T-helper 17 cell (primary cell): ENCODE measurements around the gene LRRC45. TPM values are rescaled to one million over a fixed set of nuclear protein-coding genes. Genes with fewer than 3 reads are reported as not detected.

ENCODE experiments used
- ATAC-seq: fragments of 150-1000 bp; cut with Tn5 transposase; 2 replicates; pipeline ENCODE4 v1.10.0; 2021; ENCODE audit warnings: mild to moderate bottlenecking, moderate library complexity
- DNase-seq, 3 donors: peaks; one replicate each; pipeline versions ENCODE4 v3.0.0 to v3.0.0-alpha.2; 2020 to 2021
- H3K9me3 ChIP-seq: one replicate; pipeline ENCODE4 v1.7.0; 2013; ENCODE audit warnings: low read length, mild to moderate bottlenecking; ENCODE audit not compliant: control insufficient read depth, poor library complexity, severe bottlenecking
- H3K27ac Mint-ChIP-seq: one replicate; pipeline ENCODE4 v1.8.0; 2022; ENCODE audit warnings: mild to moderate bottlenecking, moderate library complexity, mixed read lengths
- H3K27me3 Mint-ChIP-seq: one replicate; pipeline ENCODE4 v1.8.0; 2022; ENCODE audit warnings: mixed read lengths
- H3K36me3 Mint-ChIP-seq: one replicate; pipeline ENCODE4 v1.8.0; 2022; ENCODE audit warnings: low read depth, mixed read lengths
- H3K4me1 Mint-ChIP-seq: one replicate; pipeline ENCODE4 v1.8.0; 2022; ENCODE audit warnings: mild to moderate bottlenecking, mixed read lengths
- H3K4me3 Mint-ChIP-seq: one replicate; pipeline ENCODE4 v1.8.0; 2022; ENCODE audit warnings: mild to moderate bottlenecking, moderate library complexity, mixed read lengths
- total RNA-seq, 4 donors: library from RNA in 2 of 4; stranded (reverse) in 2 of 4; gene quantifications; one replicate each; pipeline ENCODE4 v1.2.3 and lab custom pipeline; 2022 to 2026

The LRRC45 gene
- total RNA-seq, 2 donors from 2014 or later = 12.9 to 13.5 TPM

- Mint-ChIP-seq H3K27ac (no peak overlapping the region), H3K4me1 (peaks cover 2% of the 10 kb centered on the region), H3K4me3 (no peak overlapping the region), H3K36me3 (no peaks in the 10 kb centered on the region), H3K27me3 (no peaks in the 10 kb centered on the region)
- DNase-seq (no peak), ATAC-seq (no peak)
- no peaks in the 10 kb centered on the region for H3K9me3 ChIP-seq
These were observed 7.7 kb upstream of the LRRC45 start for GRCh38 chr17:82015311-82015971.

GRCh38 chr17:82016061-82016874 lies 6.8 kb upstream of the LRRC45 start:
- H3K4me1 Mint-ChIP-seq = peaks cover 5% of the 10 kb centered on the region
- no peak overlapping the region for H3K4me3 Mint-ChIP-seq
- no peaks in the 10 kb centered on the region for H3K27me3 Mint-ChIP-seq
- DNase-seq (no peak), ATAC-seq (no peak)
- no peaks in the 10 kb centered on the region for H3K9me3 ChIP-seq
- no peak overlapping the region for H3K27ac Mint-ChIP-seq
- H3K36me3 Mint-ChIP-seq = no peaks in the 10 kb centered on the region

- no peak for DNase-seq
These were observed 6.1 kb upstream of the LRRC45 start for GRCh38 chr17:82016875-82017459.

GRCh38 chr17:82017612-82018151 lies 5.4 kb upstream of the LRRC45 start:
- H3K4me3 Mint-ChIP-seq = no peak overlapping the region
- H3K4me1 Mint-ChIP-seq = peaks cover 12% of the 10 kb centered on the region
- no peaks in the 10 kb centered on the region for H3K9me3 ChIP-seq
- H3K27me3 Mint-ChIP-seq = no peaks in the 10 kb centered on the region
- ATAC-seq (no peak), DNase-seq (no peak)
- H3K27ac Mint-ChIP-seq = peak overlapping the region; percentile 51
- no peaks in the 10 kb centered on the region for H3K36me3 Mint-ChIP-seq

More at GRCh38 chr17:82016875-82017459, 6.1 kb upstream of the LRRC45 start:
- Mint-ChIP-seq H3K27me3 (no peaks in the 10 kb centered on the region), H3K4me1 (peaks cover 12% of the 10 kb centered on the region), H3K36me3 (no peaks in the 10 kb centered on the region), H3K4me3 (no peak overlapping the region), H3K27ac (peak overlapping the region; percentile 51)
- H3K9me3 ChIP-seq = no peaks in the 10 kb centered on the region
- no peak for ATAC-seq

GRCh38 chr17:82018152-82018988 lies 4.7 kb upstream of the LRRC45 start:
- no peak for DNase-seq
- H3K36me3 Mint-ChIP-seq = no peaks in the 10 kb centered on the region
- no peaks in the 10 kb centered on the region for H3K9me3 ChIP-seq
- no peak for ATAC-seq
- peaks cover 12% of the 10 kb centered on the region for H3K4me1 Mint-ChIP-seq
- H3K27me3 Mint-ChIP-seq = no peaks in the 10 kb centered on the region
- no peak overlapping the region for H3K4me3 Mint-ChIP-seq
- no peak overlapping the region for H3K27ac Mint-ChIP-seq

- peaks cover 16% of the 10 kb centered on the region for H3K4me1 Mint-ChIP-seq
- no peak overlapping the region for H3K27ac Mint-ChIP-seq
- H3K4me3 Mint-ChIP-seq = no peak overlapping the region
- no peaks in the 10 kb centered on the region for H3K27me3 Mint-ChIP-seq
- DNase-seq (no peak), ATAC-seq (no peak)
- H3K9me3 ChIP-seq = no peaks in the 10 kb centered on the region
- no peaks in the 10 kb centered on the region for H3K36me3 Mint-ChIP-seq
These were observed 4.0 kb upstream of the LRRC45 start for GRCh38 chr17:82018989-82019689.

GRCh38 chr17:82019690-82020571 lies 3.2 kb upstream of the LRRC45 start:
- no peak overlapping the region for H3K27ac Mint-ChIP-seq

GRCh38 chr17:82020572-82021106 lies 2.5 kb upstream of the LRRC45 start:
- Mint-ChIP-seq H3K4me3 (no peak overlapping the region), H3K36me3 (no peaks in the 10 kb centered on the region), H3K27ac (no peak overlapping the region), H3K4me1 (peaks cover 19% of the 10 kb centered on the region), H3K27me3 (no peaks in the 10 kb centered on the region)
- ATAC-seq (no peak), DNase-seq (no peak)
- no peaks in the 10 kb centered on the region for H3K9me3 ChIP-seq

More at GRCh38 chr17:82019690-82020571, 3.2 kb upstream of the LRRC45 start:
- ATAC-seq (no peak), DNase-seq (peak; percentile 37 to 55 (median 50))
- Mint-ChIP-seq H3K4me1 (peaks cover 16% of the 10 kb centered on the region), H3K27me3 (no peaks in the 10 kb centered on the region), H3K36me3 (no peaks in the 10 kb centered on the region), H3K4me3 (no peak overlapping the region)
- H3K9me3 ChIP-seq = no peaks in the 10 kb centered on the region

GRCh38 chr17:82021107-82021899 lies 1.8 kb upstream of the LRRC45 start:
- Mint-ChIP-seq H3K27ac (peak overlapping the region; percentile 41), H3K27me3 (no peaks in the 10 kb centered on the region), H3K4me3 (peak overlapping the region; percentile 87), H3K36me3 (no peaks in the 10 kb centered on the region), H3K4me1 (peaks cover 19% of the 10 kb centered on the region)
- no peaks in the 10 kb centered on the region for H3K9me3 ChIP-seq
- DNase-seq (peak in 1 of 3 donors; percentile 38), ATAC-seq (no peak)

GRCh38 chr17:82021900-82022309 lies 1.2 kb upstream of the LRRC45 start:
- ATAC-seq = no peak
- H3K27ac Mint-ChIP-seq = peak overlapping the region; percentile 41
- no peaks in the 10 kb centered on the region for H3K36me3 Mint-ChIP-seq
- peaks cover 19% of the 10 kb centered on the region for H3K4me1 Mint-ChIP-seq
- H3K27me3 Mint-ChIP-seq = no peaks in the 10 kb centered on the region
- H3K9me3 ChIP-seq = no peaks in the 10 kb centered on the region
- peak overlapping the region; percentile 87 for H3K4me3 Mint-ChIP-seq
- no peak for DNase-seq
